DOHH2 (cell line): ENCODE measurements around the gene KAT6B.

ENCODE experiments used
- EZH2phosphoT487 ChIP-seq: fragments of 200-600 bp; sonication (generic); IDR thresholded peaks from 2 replicates; pipeline ENCODE4 v1.6.1; 2017; ENCODE audit warnings: borderline replicate concordance, mild to moderate bottlenecking, antibody characterized with exemption, low read length, moderate library complexity, mixed read lengths
- TF ChIP-seq, protein P1 (sequence below): fragments of 200-600 bp; sonication (generic); IDR thresholded peaks from one replicate; pipeline ENCODE4 v1.5.1; 2014; ENCODE audit warnings: antibody characterized with exemption, mild to moderate bottlenecking, low read depth, low read length; ENCODE audit not compliant: poor library complexity, severe bottlenecking

DNA sequence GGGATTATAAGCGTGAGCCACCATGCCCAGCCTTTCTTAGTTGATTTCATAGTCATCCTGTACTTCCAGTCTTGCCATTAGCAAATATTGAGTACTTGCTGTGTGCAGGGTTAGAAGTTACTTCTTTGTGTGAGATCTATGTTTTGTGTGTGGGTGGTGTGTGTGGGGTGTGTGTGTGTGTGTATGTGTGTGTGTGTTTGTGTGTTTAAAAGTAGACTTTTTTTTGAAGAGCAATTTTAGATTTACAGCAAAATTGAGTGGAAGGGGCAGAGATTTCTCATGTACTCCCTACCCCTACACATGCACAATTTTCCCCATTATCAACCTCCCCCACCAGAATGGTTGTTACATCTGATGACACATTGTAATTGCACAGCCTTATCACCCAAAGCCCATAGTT, 48.2 kb downstream of the KAT6B start:
- TF ChIP-seq, protein P1, sequence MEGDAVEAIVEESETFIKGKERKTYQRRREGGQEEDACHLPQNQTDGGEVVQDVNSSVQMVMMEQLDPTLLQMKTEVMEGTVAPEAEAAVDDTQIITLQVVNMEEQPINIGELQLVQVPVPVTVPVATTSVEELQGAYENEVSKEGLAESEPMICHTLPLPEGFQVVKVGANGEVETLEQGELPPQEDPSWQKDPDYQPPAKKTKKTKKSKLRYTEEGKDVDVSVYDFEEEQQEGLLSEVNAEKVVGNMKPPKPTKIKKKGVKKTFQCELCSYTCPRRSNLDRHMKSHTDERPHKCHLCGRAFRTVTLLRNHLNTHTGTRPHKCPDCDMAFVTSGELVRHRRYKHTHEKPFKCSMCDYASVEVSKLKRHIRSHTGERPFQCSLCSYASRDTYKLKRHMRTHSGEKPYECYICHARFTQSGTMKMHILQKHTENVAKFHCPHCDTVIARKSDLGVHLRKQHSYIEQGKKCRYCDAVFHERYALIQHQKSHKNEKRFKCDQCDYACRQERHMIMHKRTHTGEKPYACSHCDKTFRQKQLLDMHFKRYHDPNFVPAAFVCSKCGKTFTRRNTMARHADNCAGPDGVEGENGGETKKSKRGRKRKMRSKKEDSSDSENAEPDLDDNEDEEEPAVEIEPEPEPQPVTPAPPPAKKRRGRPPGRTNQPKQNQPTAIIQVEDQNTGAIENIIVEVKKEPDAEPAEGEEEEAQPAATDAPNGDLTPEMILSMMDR, result no peak
- TF ChIP-seq EZH2phosphoT487, result no peak
